C4-2B (cell line): ENCODE measurements around the gene DENND1A.

ENCODE experiments used
- ZFX ChIP-seq: fragments of 450-650 bp; IDR thresholded peaks from 2 replicates; pipeline ENCODE4 v1.6.1; 2017
- TF ChIP-seq, protein P1 (sequence below): fragments of 450-650 bp; conservative IDR thresholded peaks from 2 replicates; pipeline ENCODE4 v1.5.1; 2017; ENCODE audit warnings: mild to moderate bottlenecking

DNA sequence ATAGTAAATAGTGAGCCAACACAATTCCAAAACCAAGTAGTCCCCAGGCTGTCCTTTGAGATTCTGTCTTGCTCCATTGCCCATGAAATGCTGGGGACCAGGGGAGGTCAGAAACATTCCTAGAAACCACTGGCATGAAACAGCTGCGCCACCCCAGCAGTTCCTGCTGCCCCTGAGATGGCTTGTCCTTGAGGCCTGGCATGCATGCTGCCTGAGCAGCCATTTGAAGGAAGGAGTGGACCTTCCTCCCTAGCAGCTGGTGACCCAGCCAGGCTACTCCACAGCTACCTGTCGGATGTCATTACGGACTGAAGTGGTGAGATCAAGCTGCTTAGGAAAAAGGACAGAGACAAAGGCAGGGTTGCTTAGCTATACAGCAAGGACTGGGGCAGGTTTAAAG, 260.6 kb downstream of the DENND1A start:
- TF ChIP-seq, protein P1, sequence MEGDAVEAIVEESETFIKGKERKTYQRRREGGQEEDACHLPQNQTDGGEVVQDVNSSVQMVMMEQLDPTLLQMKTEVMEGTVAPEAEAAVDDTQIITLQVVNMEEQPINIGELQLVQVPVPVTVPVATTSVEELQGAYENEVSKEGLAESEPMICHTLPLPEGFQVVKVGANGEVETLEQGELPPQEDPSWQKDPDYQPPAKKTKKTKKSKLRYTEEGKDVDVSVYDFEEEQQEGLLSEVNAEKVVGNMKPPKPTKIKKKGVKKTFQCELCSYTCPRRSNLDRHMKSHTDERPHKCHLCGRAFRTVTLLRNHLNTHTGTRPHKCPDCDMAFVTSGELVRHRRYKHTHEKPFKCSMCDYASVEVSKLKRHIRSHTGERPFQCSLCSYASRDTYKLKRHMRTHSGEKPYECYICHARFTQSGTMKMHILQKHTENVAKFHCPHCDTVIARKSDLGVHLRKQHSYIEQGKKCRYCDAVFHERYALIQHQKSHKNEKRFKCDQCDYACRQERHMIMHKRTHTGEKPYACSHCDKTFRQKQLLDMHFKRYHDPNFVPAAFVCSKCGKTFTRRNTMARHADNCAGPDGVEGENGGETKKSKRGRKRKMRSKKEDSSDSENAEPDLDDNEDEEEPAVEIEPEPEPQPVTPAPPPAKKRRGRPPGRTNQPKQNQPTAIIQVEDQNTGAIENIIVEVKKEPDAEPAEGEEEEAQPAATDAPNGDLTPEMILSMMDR = no peak
- no peak for TF ChIP-seq ZFX
